Right hindlimb (tissue), 1 donor: ENCODE measurements around the gene NRGN.

Experiments
- DNase-seq: peaks from one replicate; pipeline ENCODE4 v3.0.0-alpha.2; 2018

The NRGN gene

DNA sequence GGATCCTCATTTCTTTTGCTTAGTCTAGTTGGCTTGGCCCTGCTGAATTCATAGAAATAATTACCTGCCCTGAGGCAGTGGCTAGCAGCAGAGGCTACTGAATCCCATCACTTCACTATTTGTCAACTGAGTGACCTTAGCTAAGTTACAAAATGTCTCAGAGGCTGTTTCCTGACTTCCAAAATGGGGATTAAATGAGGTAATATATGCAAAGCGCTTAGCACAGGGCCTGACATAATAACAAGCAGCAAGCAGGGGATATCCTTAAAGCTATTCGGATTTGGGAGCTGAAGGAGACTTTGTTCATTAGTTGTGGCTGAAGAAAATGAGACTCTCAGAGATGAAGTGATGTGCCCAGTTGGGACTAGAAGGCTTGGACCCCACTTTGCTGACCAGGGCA is 2.8 kb downstream of the NRGN start:
- no peak for DNase-seq

DNA sequence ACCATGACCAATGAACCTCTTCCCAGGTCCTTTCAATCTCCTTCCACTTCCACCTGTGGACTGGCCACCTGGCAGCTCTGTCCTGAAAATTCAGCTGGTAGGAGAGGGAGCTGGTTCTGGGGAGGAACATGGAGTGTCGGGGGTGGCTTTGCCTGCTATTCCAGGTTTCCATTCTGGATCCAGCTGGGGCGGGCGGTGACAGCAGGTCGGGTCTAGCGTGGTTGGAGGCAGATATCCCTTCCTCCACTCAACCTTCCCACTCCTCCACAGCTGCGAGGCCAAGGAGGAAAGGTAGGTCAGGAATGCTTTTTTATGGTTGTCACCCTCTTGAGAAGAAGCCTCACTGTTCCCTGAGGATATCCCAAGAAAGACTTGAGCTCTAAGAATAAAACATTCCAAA is 3.3 kb downstream of the NRGN start:
- no peak for DNase-seq

DNA sequence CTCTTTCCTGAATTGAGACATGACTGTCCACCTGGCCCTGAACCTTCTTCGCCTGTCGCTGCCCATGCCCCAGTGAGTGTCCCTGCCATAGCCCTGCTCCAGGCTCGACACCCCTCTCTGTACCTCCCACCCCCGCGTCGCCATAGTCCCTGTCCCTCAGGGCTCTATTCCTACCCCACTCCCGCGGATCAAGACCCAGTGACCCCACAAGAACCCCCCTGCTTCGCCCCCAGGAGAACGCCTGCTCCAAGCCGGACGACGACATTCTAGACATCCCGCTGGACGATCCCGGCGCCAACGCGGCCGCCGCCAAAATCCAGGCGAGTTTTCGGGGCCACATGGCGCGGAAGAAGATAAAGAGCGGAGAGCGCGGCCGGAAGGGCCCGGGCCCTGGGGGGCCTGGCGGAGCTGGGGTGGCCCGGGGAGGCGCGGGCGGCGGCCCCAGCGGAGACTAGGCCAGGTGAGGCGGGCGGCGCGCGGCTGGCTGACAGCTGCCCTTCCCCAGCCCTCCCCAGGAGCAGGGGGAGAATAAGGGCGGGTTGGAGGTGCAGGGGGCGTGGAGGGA is 5.6 kb downstream of the NRGN start:
- DNase-seq, result no peak

DNA sequence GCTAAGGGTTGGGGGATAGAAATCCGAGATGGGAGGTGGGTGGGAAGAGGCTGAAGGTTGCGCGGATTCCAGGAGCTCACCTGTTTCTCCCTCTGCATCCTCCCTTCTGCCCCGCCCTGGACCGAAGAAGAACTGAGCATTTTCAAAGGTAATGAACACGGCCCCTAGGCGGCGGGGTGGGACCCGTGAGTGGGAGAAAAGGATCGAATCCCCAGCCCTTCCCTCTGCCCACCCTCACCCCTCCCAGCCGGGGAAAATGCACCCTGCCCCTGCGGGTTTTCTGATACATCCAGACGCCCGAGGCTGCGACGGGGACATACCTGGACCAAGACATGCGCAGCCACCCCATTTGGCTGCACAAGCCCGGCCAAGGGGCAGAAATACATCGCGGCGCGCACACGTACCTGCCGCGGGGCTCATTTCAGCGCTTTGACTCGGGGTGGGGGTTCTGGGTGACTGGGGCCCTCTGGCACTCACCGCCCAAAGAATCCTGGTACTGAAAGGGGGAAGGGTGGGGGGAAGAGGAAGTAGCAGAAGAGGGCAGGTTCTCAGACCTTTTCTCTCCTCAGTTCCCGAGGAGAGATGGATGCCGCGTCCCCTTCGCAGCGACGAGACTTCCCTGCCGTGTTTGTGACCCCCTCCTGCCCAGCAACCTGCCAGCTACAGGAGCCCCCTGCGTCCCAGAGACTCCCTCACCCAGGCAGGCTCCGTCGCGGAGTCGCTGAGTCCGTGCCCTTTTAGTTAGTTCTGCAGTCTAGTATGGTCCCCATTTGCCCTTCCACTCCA is 6.3 kb downstream of the NRGN start:
- no peak for DNase-seq

DNA sequence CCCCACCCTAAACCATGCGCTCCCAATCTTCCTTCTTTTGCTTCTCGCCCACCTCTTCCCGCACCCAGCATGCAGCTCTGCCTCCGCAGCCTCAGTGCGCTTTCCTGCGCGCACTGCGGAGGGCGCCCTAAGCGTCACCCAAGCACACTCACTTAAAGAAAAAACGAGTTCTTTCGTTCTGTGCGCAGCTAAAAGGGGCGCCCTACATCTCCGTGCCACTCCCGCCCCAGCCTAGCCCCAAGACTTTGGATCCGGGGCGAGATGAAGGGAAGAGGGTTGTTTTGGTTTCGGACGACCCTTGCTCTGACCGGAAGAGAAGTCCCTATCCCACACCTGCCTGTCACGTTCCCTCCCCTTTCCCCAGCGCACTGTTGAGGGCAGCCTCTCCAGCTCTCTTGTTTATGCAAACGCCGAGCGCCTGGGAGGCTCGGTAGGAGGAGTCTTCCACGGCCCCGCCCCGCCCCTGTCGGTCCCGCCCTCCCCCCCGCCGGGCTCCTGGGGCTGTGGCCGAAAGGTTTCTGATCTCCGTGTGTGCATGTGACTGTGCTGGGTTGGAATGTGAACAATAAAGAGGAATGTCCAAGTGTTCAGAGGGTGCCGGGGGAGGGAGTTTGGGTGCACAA is 7.0 kb downstream of the NRGN start:
- DNase-seq, result no peak

DNA sequence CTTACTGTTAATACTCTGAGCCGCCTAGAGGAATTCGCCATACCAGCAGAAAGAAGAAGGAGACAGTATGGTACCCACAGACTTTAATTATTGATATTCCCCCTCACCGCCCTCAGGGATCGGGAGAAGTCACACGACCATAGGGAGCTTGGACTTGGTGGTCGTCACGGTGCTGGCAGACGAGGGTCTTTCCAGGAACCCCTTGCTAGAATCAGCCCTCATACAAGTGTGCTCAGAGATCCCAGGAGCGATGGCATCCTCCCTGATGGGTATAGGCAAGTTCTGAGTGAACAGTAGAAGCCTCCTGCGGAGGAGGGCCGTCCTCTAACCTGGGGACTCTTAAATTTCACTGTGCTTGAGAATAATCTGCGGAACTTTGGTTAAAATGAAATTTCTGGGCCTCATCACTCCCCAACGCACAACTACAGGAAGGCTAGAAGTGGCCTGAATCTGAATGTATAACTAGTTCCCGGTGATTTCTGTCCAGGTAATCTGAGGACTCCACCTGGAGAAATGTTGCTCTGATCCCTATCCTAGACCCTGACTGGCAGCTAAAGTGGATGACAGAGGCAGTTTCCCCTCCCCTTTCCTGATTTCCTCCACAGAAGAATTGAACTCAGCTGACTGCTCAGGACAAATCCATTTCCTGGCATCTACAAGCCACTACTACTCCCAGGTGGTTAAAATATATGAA is 7.8 kb downstream of the NRGN start:
- DNase-seq, result no peak

DNA sequence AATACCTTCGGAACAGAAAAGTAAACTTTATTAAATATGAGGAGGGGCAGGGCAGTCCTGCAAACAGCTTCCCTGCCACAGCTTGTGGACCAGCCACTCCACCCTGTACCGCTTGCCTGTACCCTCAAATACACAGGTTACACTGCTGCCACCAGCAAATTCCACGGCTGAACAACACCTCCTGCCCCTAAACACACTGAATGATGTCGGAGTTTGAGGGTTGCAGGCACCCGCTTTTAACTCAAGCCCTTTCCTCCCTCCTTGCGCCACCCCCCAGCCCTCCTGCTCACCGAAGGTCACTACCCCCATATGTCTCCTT is 8.3 kb downstream of the NRGN start:
- DNase-seq, result no peak

DNA sequence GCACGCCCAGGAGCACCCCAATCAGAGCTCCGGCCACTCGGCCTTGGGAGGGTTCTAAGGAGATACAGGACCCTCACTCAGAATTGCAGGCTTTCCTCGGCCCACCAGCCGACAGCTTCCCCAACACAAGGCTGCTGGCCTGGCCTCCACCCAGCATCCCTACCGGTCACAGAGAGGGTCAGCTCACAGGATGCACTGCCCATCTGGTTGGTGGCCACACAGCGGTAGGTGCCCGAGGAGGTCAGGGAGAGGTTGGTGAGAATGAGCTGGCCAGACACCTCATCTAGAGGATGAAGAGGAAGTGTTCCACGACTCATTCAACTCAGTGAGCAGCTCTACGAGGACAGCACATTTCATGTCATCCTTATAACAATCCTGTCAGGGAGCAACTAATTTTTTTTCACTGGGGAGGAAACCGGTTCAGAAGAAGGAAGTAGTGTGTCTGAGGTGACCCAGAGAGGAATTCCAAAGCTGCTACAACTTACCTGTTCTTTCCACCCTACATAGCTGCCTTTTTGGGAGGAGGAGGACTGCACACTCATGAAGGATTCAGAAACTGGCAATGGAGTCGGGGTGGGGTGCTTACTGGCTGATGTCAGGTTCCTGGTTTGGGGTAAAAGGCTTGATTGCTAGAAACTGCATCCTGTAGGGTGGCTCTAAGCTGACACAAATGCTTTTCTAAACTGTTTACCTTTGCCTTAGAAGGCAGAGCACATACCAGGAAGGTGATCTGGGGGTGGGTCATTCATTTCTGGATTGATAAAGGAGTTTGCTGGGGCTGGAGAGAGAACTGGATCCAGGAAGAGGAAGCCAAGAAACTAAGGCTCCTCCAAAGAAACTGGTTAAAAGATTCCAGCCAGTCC is 9.0 kb downstream of the NRGN start:
- no peak for DNase-seq

DNA sequence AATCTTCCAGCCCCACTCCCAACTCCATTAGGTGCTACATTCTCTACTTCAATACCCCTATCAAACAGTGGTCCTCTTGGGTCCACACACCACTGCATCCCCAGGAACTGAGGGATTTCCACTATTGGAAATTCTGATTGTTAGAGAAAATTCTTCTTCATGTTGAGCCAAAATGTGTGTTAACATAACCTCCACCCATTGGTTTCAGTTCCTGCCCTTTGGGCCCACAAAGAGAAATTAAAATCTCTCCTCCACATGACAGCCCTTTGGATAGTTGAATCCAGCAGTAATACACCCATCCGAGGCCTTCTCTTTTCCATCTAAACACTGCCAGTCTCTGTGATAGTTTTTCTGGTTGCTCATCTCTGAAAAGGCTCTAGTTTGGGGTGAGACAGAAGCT is 10.2 kb downstream of the NRGN start:
- no peak for DNase-seq

DNA sequence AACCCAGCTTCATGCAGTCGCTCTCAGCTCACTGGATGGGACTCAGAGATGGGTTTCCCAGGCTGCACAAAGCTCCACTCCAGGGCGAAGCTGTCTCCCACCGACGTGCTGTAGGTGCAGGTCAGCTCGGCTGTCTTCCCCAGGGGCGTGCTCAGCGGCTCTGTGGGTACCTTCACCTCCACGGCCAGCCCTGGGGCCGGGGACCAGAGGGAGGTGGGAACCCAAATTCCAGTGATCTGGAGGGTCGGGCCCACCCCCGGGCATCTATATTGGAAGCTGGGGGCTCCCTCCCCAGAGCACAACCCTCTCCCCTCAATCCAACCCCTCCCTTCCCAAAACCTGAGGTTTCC is 11.6 kb downstream of the NRGN start:
- DNase-seq, result no peak

DNA sequence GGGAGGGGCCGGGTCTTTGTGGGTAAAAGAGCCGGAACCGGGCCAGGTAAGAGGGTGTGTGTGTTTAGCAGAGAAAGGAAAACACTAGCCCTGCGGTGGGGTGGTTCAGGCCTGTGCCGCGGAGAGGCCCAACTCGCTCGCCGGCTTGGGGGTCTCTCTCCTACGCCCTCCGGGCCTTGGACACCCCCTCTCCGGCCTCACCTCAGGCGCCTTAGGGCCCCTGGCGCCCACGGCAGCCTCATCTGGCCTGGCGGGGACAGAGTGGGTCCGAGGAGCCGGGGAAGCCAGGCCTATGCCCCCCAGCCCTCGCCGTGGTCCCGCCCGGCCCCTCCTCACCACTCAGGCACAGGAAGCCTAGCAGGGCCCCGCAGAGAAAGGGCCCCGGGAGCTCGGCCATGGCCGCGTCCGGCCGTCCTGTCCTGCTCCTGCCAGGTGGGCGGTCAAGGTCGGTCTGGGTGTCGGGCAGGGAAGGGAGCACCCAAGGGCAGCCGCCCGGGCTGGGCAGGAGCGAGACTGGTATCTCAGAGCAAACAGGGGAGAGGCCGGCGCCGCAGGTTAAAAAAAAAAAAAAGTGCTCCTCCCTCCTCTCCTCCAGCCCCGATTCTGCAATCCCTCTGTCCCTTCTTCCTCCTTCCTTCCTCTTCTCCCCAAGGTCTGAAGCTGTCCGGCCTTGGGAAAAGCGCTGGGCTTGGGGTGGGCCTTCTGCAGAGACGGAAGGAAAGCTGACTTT is 12.2 kb downstream of the NRGN start, which contains the start of gene VSIG2:
TSS of gene VSIG2 (minus strand) at position 515 of the 730 bp plus-strand sequence. CDS start at position 397, 118 bp downstream.
- no peak for DNase-seq

DNA sequence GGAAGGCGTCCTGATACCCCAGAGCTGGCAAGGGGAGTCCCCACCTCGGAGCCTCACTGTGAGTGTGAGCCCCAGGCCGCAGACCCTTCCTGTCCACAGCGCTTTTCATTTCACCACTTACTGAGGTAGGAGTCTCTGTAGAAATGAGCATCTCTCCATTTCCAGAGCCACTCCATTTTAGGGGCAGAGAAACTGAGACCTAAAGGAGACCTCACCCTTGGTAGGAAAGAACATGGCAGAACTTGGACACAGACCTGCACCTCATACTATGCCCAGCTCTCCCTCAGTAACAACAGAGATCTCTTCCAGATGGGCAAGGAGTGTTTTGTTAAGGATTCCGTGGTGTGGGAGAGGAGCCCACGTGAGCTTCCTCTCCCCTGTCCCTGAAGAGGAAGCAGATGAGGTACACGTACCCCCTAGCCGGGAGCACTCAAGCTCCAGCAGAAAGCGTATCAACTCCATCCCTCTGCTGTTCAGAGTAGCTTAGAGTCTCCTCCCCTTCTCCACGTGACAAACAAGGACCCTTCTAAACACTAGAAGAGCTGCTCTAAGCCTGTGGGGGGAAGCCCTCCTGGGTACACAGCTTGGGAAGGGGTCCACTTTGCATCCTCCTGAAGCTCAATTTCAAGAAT is 12.8 kb downstream of the NRGN start:
- no peak for DNase-seq

DNA sequence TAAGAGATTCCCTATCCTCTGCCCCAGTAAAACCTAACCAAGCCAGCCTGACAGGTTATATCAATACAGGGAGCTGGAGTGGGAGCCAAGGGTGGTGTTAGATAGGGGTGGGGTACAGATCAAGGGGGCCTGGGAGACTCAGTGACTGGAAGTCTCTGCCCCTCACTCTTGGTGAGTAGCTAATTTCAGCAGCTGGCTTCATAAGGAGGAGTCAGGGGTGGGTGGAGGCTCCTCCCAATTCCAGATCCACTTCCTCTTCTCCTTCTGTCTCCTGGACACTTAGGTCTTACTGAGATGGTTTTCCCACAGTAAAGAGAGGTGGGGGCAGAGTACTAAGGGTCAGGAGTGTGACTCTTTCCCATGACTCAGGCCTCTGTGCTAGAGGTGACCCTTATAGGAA is 13.5 kb downstream of the NRGN start:
- no peak for DNase-seq

DNA sequence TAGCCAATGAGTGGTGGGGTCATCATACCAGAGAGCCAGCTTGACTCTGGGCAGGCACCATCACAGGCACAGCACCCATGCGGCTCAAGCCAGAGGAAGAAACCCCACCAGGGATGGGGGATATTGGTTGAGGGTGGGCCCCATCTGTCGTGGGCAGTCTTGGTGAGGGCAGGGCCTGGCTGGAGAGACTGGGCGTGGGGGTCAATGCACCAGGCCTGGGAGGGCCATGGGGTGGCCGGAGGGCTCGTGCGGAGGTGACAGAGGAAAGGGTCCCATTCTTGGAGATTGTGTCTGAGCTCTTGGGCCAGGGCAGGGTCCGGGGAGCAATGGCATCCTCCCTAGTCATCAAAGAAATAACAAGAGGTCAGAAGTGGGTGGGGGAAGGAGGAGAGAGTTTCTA is 13.9 kb downstream of the NRGN start:
- no peak for DNase-seq

DNA sequence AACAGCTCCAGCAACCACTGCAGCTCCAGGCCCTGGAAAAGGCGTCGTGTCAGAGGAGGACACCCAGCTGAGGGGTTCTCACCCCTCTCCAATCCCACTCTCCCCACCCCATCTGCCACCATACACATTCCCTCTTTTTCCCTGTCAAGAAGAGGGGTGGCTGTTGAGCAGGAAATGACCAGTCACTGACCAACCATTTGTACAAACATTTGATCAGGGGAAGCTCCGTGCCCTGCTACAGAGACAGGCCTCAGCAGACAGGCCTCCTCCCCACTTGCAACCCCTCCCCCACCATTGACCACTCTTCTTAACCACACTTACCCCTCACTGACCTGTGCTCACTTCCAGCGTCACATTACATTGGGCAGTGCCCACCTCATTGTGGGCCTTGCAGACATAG is 14.6 kb downstream of the NRGN start:
- no peak for DNase-seq

DNA sequence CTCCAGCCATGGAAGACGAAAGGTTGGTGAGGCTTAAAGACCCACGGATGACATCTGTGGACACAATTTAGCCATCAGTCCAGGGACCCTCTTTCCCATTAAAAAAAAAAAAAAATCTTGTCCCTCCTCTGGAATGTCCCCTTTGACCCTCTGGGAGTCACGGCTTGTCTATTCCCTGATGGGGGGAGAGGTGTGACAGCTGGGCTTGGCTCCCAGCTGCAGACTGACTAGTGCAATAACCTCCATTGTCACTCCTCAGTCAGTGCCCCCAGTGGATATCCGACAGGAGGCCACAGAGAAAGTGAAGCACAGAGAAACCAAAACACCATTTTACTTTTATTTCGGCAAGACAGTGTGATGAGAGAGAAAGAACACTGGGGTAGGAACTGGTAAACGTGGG is 15.0 kb downstream of the NRGN start:
- DNase-seq, result no peak

DNA sequence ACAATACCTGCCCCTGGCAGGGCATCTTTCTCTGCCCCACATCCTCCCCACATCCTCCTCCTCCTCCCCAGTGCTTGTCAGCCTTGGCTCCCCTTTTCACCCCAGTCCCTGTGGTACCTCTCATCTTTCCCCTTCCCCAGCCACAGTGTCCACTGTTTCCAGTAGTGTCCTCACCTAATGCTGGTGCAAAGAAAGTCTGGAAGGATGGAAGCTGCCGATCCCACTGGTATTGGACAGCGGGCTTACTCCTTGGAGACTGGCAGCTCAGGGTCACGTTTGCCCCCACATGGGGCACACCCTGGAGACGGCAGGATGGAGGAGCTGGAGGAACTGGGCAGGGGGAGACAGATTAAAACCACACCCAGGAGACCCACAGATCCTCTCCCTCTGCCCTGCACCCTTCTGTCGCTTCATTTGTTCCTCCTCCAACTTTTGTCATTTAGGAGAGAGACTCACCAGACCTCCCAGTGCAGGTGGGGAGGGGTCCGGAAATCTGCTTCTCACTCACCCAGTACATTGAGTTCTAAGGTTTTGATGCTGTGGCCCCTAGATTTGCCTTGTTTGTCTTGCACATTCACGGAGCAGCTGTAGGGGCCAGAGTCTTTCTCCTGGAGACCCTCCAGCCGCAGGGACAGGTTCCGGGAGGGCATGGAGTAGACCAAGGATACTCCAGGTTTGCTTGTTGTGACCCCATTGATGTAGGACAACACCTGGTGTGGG is 16.5 kb downstream of the NRGN start:
- no peak for DNase-seq

DNA sequence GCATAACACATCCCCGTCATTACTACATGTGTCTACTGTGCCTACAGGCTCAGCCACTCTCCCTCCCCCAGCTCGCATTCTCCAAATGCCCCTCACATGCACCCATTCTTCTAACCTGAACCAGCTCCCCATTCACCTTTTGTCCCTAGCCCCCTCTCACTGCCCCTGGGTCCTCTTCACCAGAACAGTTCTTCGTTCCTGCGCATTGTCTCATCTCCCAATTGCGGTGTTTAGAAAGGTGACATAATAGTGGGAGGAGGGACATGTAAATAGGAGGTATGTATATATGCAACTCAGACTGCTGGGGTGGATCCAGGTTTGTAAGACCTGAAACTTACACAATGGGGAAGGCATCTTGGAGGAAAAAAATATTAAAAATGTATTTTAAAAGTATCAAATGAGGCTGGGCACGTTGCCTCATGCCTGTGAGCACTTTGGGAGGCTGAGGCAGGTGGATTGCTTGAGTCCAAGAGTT is 17.0 kb downstream of the NRGN start:
- DNase-seq, result no peak

DNA sequence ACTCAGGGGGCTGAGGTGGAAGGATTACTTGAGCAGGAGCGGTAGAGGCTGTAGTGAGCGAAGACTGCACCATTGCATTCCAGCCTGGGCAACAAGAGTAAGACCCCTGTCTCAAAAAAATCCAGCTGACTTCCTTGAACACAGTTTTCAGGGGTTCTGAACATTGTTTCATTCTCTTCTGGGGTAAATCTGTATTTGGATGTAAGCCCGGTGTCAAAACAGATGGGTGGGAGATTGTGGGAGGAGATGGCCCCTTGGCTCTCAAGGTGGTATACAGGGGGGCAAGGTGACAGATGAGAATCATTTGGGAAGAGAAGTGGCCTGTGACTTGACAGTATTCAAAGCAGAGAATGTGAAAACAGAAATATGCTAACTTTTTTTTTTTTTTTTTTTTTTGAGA is 17.6 kb downstream of the NRGN start:
- no peak for DNase-seq

DNA sequence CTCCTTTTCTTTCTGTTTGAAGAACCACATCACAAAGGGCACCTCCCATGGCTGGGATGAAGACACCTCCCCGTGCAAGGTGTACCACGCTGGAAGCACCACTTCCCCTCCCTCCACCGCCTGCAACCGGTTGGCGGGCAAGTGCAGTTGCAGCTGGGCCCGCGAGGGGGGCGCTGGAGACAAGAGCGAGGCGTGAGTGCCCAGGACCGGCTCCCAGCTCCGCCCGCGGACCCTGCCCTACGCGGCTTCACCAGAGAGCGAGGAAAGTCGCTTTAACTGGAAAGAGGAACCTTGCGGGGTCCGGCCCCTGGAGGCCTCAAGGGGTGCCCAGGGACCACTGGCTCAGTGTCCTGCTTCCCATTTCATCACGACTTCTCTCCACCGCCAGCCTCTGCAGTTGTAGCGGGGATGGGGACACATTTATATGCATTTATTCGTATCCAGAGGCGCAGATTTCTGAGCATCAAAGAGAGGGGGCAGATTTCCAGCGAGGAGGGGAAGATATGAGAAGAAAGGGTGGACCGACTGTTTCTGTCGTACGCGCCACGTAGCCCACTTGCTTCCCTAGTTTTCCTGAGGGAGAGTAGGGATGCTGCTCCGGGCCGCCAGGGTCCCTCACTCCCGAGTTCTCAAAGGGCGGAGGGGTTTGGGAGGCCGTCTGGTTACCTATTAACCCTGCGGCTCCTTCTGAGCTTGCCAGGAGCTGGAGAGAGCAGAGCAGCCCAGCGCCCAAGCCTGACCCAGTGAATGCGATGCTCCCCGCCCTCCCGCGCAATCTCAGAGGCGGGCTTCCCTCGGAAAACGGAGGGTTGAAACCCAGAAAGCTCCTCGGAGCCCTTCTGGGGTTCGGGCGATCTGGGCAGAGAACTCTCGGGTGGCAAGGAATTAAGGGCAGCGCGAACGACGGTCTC is 18.9 kb downstream of the NRGN start:
- DNase-seq, result peak; percentile 70
